Endothelial cell of umbilical vein (primary cell): ENCODE measurements around the gene RPS14. TPM values are rescaled to one million over a fixed set of nuclear protein-coding genes. Genes with fewer than 3 reads are reported as not detected.

Source experiments
- BruUV-seq: library from RNA; stranded (reverse); fragments of 400-500 nt; replicated peaks from 2 replicates; lab custom pipeline; 2021; lab: Mats Ljungman, UMichigan
- CTCF ChIA-PET: fragments of 300-600, 350-600 bp; sonication (Branson Sonifier 250); formaldehyde crosslinking; loops from one replicate; lab custom pipeline; 2021; ENCODE audit warnings: antibody characterized with exemption, inconsistent platforms; lab: Charles Lee
- POLR2A ChIA-PET: fragments of 300-600, 350-600 bp; sonication (Branson Sonifier 250); formaldehyde crosslinking; loops from one replicate; lab custom pipeline; 2021; ENCODE audit warnings: antibody characterized with exemption, inconsistent platforms; lab: Charles Lee
- DNase-seq: peaks from one replicate; pipeline ENCODE4 v3.0.0-alpha.2; 2011; ENCODE audit warnings: low read depth, low spot score
- FAIRE-seq: peaks from 2 replicates; lab custom pipeline; 2011; peaks lifted over from hg19 to GRCh38; lab: Jason Lieb, UNC
- H2AFZ ChIP-seq: 2 replicates; pipeline ENCODE4 v1.6.0; 2012; ENCODE audit warnings: low read depth, low read length, control low read depth, inconsistent platforms
- H3K27ac ChIP-seq: 2 replicates; pipeline ENCODE4 v1.5.1; 2011; ENCODE audit warnings: low read depth, mild to moderate bottlenecking, control low read depth, low read length, moderate library complexity; ENCODE audit not compliant: insufficient read depth
- H3K27me3 ChIP-seq, 2 experiments: 2 replicates each; pipeline versions ENCODE4 v1.6.0 to v1.6.1; 2011; ENCODE audit warnings: low read length in 2 of 2, mixed read lengths in 1 of 2; ENCODE audit not compliant: control insufficient read depth in 2 of 2, insufficient read depth in 2 of 2
- H3K36me3 ChIP-seq, 2 experiments: 2 replicates in 1 of 2; 3 replicates in 1 of 2; pipeline ENCODE4 v1.5.1; 2011; ENCODE audit warnings: low read length in 2 of 2, mild to moderate bottlenecking in 1 of 2, moderate library complexity in 1 of 2; ENCODE audit not compliant: control insufficient read depth in 2 of 2, insufficient read depth in 2 of 2; ENCODE audit errors: extremely low read depth in 1 of 2
- H3K4me1 ChIP-seq: 3 replicates; pipeline ENCODE4 v1.5.1; 2011; ENCODE audit warnings: mild to moderate bottlenecking, low read length; ENCODE audit not compliant: control insufficient read depth, insufficient read depth; ENCODE audit errors: extremely low read depth
- H3K4me2 ChIP-seq: 2 replicates; pipeline ENCODE4 v1.6.1; 2011; ENCODE audit warnings: low read length, control low read depth, mixed read lengths; ENCODE audit not compliant: insufficient read depth
- H3K4me3 ChIP-seq, 3 experiments: fragments of 200-600 bp in 1 of 3; sonication (generic), shearing (Covaris generic) in 1 of 3; replicated peaks in 1 of 3; 2 replicates each; pipeline ENCODE4 v1.5.1; 2011 to 2016; ENCODE audit warnings: control low read depth in 3 of 3, low read length in 3 of 3, mild to moderate bottlenecking in 2 of 3, inconsistent platforms in 1 of 3, low read depth in 1 of 3, moderate library complexity in 1 of 3; ENCODE audit not compliant: insufficient read depth in 1 of 3
- H3K79me2 ChIP-seq: 2 replicates; pipeline ENCODE4 v1.6.0; 2012; ENCODE audit warnings: low read length, inconsistent platforms; ENCODE audit not compliant: control insufficient read depth, insufficient read depth
- H3K9ac ChIP-seq: replicated peaks from 2 replicates; pipeline ENCODE3; 2011; ENCODE audit warnings: low read length, control low read depth; ENCODE audit not compliant: insufficient read depth; ENCODE audit errors: extremely low read depth
- H3K9me1 ChIP-seq: replicated peaks from 3 replicates; pipeline ENCODE4 v1.6.0; 2011; ENCODE audit warnings: mild to moderate bottlenecking, low read length; ENCODE audit not compliant: control insufficient read depth, insufficient read depth; ENCODE audit errors: extremely low read depth
- H3K9me3 ChIP-seq: replicated peaks from 2 replicates; pipeline ENCODE4 v1.5.1; 2012; ENCODE audit warnings: low read length, inconsistent platforms; ENCODE audit not compliant: control insufficient read depth, insufficient read depth
- H4K20me1 ChIP-seq: replicated peaks from 2 replicates; pipeline ENCODE3; 2011; ENCODE audit warnings: mild to moderate bottlenecking, low read length; ENCODE audit not compliant: control insufficient read depth, insufficient read depth; ENCODE audit errors: extremely low read depth
- EZH2 ChIP-seq: IDR thresholded peaks from 2 replicates; pipeline ENCODE4 v1.6.1; 2012; ENCODE audit warnings: borderline replicate concordance, low read depth, mild to moderate bottlenecking, moderate library complexity, low read length, inconsistent platforms; ENCODE audit not compliant: severe bottlenecking
- FOS ChIP-seq: IDR thresholded peaks from 2 replicates; pipeline ENCODE4 v1.6.1; 2011; ENCODE audit warnings: mild to moderate bottlenecking, low read length, moderate library complexity, borderline replicate concordance; ENCODE audit not compliant: insufficient read depth
- GATA2 ChIP-seq: IDR thresholded peaks from 2 replicates; pipeline ENCODE4 v1.7.0; 2011; ENCODE audit warnings: low read depth, mild to moderate bottlenecking, moderate library complexity, mixed read lengths, low read length; ENCODE audit not compliant: insufficient read length, insufficient read depth
- JUN ChIP-seq: IDR thresholded peaks from 2 replicates; pipeline ENCODE4 v1.6.1; 2011; ENCODE audit warnings: borderline replicate concordance, low read depth; ENCODE audit not compliant: insufficient read length, insufficient read depth
- MYC ChIP-seq: IDR thresholded peaks from one replicate; pipeline ENCODE4 v1.6.1; 2011; ENCODE audit warnings: mild to moderate bottlenecking, low read depth, low read length
- POLR2A ChIP-seq: IDR thresholded peaks from 2 replicates; pipeline ENCODE4 v1.6.1; 2012; ENCODE audit warnings: low read depth, mild to moderate bottlenecking, control low read depth, low read length
- POLR2AphosphoS5 ChIP-seq: IDR thresholded peaks from 2 replicates; pipeline ENCODE4 v1.6.1; 2012; ENCODE audit warnings: low read depth, mild to moderate bottlenecking, control low read depth, low read length, moderate library complexity; ENCODE audit not compliant: insufficient read depth
- dilution Hi-C: fragments of 300-500 bp; cut with MboI; formaldehyde crosslinking; loops from one replicate; pipeline ENCODE4 v1.15.0; 2019; ENCODE audit warnings: low sequenced_read_pairs; ENCODE audit not compliant: extremely low pct_ligation_motif_present
- intact Hi-C: fragments of 100-400 bp; cut with micrococcal nuclease; formaldehyde crosslinking; loops from one replicate; pipeline ENCODE4 v1.10.0; 2022
- polyA plus RNA-seq, 4 experiments: library from polyadenylated mRNA; depleted of rRNA in 3 of 4; stranded (reverse) in 3 of 4; unstranded in 1 of 4; fragments of >200 nt; gene quantifications; 2 replicates each; pipeline versions ENCODE4 v1.2.1 to v1.2.3, GENCODE V29; 2011 to 2012; ENCODE audit warnings: missing spikeins in 1 of 4
- total RNA-seq: library from RNA; stranded (reverse); gene quantifications from 2 replicates; pipeline ENCODE4 v1.2.3, GENCODE V29; 2021
- TF ChIP-seq, protein P1 (sequence below): IDR thresholded peaks from 2 replicates; pipeline ENCODE4 v1.6.1; 2011; ENCODE audit not compliant: insufficient read depth, insufficient read length
- TF ChIP-seq, protein P2 (sequence below), 2 donors: IDR thresholded peaks; 1 replicate in 1 of 2; 2 replicates in 1 of 2; pipeline ENCODE4 v1.5.1; 2011; ENCODE audit warnings: low read length in 2 of 2, mild to moderate bottlenecking in 2 of 2, moderate library complexity in 2 of 2, control low read depth in 1 of 2, inconsistent platforms in 1 of 2, low read depth in 1 of 2; ENCODE audit not compliant: insufficient read depth in 1 of 2; ENCODE audit errors: extremely low read depth in 1 of 2

Gene RPS14
- total and polyA plus RNA-seq, 2 donors (not counting 3 experiments of a cell fraction or from before 2014, with no cell fraction given) = 1,852 to 5,521 TPM

DNA sequence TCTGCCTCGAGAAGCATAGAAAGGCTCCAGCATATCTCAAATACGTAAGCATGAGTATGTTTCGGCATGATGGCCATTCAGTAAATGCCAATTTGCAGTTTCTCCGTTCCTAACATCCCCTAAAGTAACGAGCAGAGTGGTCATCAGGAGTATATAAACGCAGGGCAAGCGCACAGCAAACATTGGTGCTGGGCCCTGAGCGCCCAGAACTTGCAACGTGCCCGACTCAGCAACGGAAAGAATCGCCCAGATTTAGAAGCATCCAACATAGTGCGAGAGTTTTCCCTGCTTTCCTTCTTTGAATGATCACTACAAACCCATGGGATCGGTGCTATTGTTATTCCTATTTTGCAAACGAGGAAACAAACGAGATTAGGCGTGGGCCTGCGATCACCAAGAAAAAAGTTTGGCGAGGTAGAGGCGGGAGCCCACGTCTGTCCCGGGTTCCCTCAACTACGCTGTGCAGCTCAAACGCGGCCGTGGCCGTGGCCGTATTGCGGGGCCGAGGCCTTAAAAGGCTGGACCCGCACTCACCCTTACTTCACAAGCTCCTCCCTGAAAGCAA is 505 bp downstream of the RPS14 start:
- ChIA-PET CTCF (interaction anchor here (0.8 to 1.7 kb wide), 6 partner anchors 10 to 309 kb away, joined by 3 to 16 read pairs (median 8); no protein-coding TSS in a partner anchor), POLR2A (no interaction called here)
- TF ChIP-seq, protein P1, sequence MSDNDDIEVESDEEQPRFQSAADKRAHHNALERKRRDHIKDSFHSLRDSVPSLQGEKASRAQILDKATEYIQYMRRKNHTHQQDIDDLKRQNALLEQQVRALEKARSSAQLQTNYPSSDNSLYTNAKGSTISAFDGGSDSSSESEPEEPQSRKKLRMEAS = no peak
- Histone ChIP-seq H3K4me2 (peak overlapping the region; percentile 95), H4K20me1 (peaks cover 4% of the 10 kb centered on the region), H3K9me3 (no peaks in the 10 kb centered on the region), H3K27me3 (no peaks in the 10 kb centered on the region), H3K27ac (peak overlapping the region; percentile 98), H3K79me2 (peaks cover 41% of the 10 kb centered on the region), H3K4me1 (peaks cover 16% of the 10 kb centered on the region), H3K4me3 (peak overlapping the region; percentile 86 to 93 (median 88)), H3K9ac (peak overlapping the region; percentile 99), H3K9me1 (no peaks in the 10 kb centered on the region), H2AFZ (peak overlapping the region; percentile 88), H3K36me3 (peaks cover 35% of the 10 kb centered on the region in 2 experiments)
- dilution Hi-C loops = no loop called here
- intact Hi-C loops = no loop called here
- TSS peak; percentile 67 for BruUV-seq
- FAIRE-seq = peak; percentile 44
- no peak for DNase-seq

GRCh38 chr5:150448334-150448733 is 1.2 kb downstream of the RPS14 start:
- Histone ChIP-seq H3K9me1 (no peaks in the 10 kb centered on the region), H3K4me3 (peak overlapping the region; percentile 86 to 93 (median 88)), H4K20me1 (peaks cover 4% of the 10 kb centered on the region), H3K9ac (peak overlapping the region; percentile 99), H3K36me3 (peaks cover 42% of the 10 kb centered on the region in 2 experiments), H3K27me3 (no peaks in the 10 kb centered on the region), H3K4me2 (peak overlapping the region; percentile 95), H3K27ac (peak overlapping the region; percentile 98), H3K4me1 (peaks cover 16% of the 10 kb centered on the region), H2AFZ (no peak overlapping the region), H3K79me2 (peaks cover 41% of the 10 kb centered on the region), H3K9me3 (no peaks in the 10 kb centered on the region)
- no TSS peak for BruUV-seq
- ChIA-PET POLR2A (no interaction called here), CTCF (no interaction called here)
- DNase-seq = no peak
- no peak for FAIRE-seq
- intact Hi-C loops = no loop called here
- dilution Hi-C loops = no loop called here
- TF ChIP-seq POLR2AphosphoS5 (no peak), FOS (no peak), GATA2 (no peak), EZH2 (no peak), POLR2A (no peak), JUN (no peak), MYC (no peak)
- TF ChIP-seq, protein P2, sequence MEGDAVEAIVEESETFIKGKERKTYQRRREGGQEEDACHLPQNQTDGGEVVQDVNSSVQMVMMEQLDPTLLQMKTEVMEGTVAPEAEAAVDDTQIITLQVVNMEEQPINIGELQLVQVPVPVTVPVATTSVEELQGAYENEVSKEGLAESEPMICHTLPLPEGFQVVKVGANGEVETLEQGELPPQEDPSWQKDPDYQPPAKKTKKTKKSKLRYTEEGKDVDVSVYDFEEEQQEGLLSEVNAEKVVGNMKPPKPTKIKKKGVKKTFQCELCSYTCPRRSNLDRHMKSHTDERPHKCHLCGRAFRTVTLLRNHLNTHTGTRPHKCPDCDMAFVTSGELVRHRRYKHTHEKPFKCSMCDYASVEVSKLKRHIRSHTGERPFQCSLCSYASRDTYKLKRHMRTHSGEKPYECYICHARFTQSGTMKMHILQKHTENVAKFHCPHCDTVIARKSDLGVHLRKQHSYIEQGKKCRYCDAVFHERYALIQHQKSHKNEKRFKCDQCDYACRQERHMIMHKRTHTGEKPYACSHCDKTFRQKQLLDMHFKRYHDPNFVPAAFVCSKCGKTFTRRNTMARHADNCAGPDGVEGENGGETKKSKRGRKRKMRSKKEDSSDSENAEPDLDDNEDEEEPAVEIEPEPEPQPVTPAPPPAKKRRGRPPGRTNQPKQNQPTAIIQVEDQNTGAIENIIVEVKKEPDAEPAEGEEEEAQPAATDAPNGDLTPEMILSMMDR (IDR thresholded peaks at IDR 0.05; ENCODE audit: extremely low read depth in 1 of 2, insufficient read depth in 1 of 2, low read depth in 1 of 2, low read length in 2 of 2) = no peak
- TF ChIP-seq, protein P1 = no peak
